ENCODE data around the gene NOS2. TPM values are rescaled to one million over a fixed set of nuclear protein-coding genes. Genes with fewer than 3 reads are reported as not detected.
"Not testable (repeated sequence)": the region's sequence is repeated elsewhere in the genome, so short reads cannot be mapped to it uniquely, and the experiment has no call there.

The NOS2 gene
- total and polyA plus RNA-seq, 2 experiments from 2014 or later, result 6.7 to 7.9 TPM

DNA sequence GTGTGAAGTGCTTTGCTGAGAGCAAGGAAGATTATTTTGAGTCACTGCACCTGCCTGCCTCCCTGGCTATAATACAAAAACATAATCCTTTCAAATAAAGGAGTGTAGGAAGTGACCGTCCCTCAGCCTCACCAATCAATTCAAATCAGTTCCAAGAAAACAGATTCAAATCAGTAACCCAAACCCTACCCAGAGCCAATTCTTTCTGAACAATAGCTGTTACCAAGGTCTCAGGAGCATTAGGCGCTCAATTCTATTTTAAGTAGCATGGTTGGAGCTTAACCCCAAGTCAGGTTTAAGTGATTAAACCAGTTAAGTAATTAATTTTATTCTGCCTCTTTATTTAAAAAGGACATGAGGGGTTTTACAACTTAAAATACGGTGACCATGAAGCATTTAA lies 38.3 kb upstream of the NOS2 start:
- H3K4me3 ChIP-seq, result not testable (repeated sequence)

DNA sequence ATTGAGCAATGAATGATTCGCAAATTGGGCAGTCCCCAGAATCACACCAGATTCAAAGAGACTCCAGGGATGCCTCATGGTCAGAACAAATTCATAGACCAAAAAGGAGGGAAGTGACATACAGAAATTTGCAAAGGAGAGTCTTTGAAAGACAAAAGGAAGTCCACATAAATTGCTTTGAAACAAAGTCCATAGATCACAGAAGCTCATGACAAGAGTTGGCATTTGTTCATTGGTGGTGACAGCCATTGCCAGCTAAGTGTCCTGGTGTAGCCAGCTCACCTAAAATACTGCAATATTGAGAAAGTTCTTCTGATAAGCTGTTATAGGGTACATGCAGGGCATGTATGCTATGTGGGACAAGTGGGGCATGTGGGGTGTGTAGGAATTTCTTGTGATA lies 37.4 kb upstream of the NOS2 start:
- not testable (repeated sequence) for H3K27ac ChIP-seq; H2AFZ ChIP-seq; H3K4me1 ChIP-seq (ENCODE audit: insufficient read depth); H3K27me3 ChIP-seq; H3K79me2 ChIP-seq; H3K4me3 ChIP-seq; H3K36me3 ChIP-seq (replicated peaks; ENCODE audit: insufficient read depth, low read depth); H3K9me2 ChIP-seq (replicated peaks; ENCODE audit: insufficient read depth); H4K20me1 ChIP-seq (ENCODE audit: insufficient read depth, poor library complexity, severe bottlenecking); H3K9me3 ChIP-seq (ENCODE audit: low read depth); H3K4me2 ChIP-seq; DNase-seq (ENCODE audit: low spot score)
- whole genome bisulfite sequencing (ENCODE audit: low lambda C conversion rate, missing lambda C conversion rate), result 97% methylated on average over 1 of the region's 1 CpG

More for the DNA sequence above, 38.3 kb upstream of the NOS2 start:
- H2AFZ ChIP-seq; H3K4me1 ChIP-seq (ENCODE audit: insufficient read depth); DNase-seq (ENCODE audit: low spot score); H3K9me2 ChIP-seq (replicated peaks; ENCODE audit: insufficient read depth); H3K4me2 ChIP-seq; H3K27me3 ChIP-seq; H3K36me3 ChIP-seq (replicated peaks; ENCODE audit: insufficient read depth, low read depth); H3K27ac ChIP-seq; H4K20me1 ChIP-seq (ENCODE audit: insufficient read depth, poor library complexity, severe bottlenecking); H3K79me2 ChIP-seq; H3K9me3 ChIP-seq (ENCODE audit: low read depth): not testable (repeated sequence)
- 68% methylated on average over 2 of the region's 3 CpGs for WGBS (ENCODE audit: low lambda C conversion rate, missing lambda C conversion rate)

DNA sequence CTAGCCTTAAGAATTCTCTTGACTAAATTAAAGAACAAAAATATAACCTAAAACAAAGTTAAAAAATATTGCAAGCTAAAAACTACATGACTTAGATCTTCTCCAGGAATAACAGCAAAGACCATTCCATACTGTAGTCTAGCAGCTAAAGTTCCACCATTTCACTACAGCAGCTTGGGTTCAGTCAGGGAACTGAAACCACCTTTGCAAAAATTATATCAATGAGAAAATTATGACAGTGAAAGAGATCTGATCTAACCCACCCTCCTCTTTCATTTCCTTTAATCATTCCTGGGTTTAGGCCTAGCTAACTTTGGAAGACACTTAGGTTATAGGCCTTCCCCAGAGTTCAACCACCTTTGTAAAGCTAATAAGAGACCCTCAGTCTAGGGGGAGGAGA lies 36.3 kb upstream of the NOS2 start:
- Histone ChIP-seq H3K79me2 (no peaks in the 10 kb centered on the region), H2AFZ (no peak overlapping the region), H3K36me3 (replicated peaks; ENCODE audit: insufficient read depth, low read depth) (no peaks in the 10 kb centered on the region), H3K27ac (no peak overlapping the region), H3K9me2 (replicated peaks; ENCODE audit: insufficient read depth) (no peaks in the 10 kb centered on the region), H3K4me3 (no peak overlapping the region), H3K4me1 (ENCODE audit: insufficient read depth) (no peaks in the 10 kb centered on the region), H3K27me3 (no peaks in the 10 kb centered on the region), H4K20me1 (ENCODE audit: insufficient read depth, poor library complexity, severe bottlenecking) (no peaks in the 10 kb centered on the region), H3K4me2 (no peak overlapping the region), H3K9me3 (ENCODE audit: low read depth) (no peaks in the 10 kb centered on the region)
- TF ChIP-seq, protein P1, sequence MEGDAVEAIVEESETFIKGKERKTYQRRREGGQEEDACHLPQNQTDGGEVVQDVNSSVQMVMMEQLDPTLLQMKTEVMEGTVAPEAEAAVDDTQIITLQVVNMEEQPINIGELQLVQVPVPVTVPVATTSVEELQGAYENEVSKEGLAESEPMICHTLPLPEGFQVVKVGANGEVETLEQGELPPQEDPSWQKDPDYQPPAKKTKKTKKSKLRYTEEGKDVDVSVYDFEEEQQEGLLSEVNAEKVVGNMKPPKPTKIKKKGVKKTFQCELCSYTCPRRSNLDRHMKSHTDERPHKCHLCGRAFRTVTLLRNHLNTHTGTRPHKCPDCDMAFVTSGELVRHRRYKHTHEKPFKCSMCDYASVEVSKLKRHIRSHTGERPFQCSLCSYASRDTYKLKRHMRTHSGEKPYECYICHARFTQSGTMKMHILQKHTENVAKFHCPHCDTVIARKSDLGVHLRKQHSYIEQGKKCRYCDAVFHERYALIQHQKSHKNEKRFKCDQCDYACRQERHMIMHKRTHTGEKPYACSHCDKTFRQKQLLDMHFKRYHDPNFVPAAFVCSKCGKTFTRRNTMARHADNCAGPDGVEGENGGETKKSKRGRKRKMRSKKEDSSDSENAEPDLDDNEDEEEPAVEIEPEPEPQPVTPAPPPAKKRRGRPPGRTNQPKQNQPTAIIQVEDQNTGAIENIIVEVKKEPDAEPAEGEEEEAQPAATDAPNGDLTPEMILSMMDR (IDR thresholded peaks at IDR 0.05; ENCODE audit: poor library complexity), result no peak
- no peak for DNase-seq (ENCODE audit: low spot score)

DNA sequence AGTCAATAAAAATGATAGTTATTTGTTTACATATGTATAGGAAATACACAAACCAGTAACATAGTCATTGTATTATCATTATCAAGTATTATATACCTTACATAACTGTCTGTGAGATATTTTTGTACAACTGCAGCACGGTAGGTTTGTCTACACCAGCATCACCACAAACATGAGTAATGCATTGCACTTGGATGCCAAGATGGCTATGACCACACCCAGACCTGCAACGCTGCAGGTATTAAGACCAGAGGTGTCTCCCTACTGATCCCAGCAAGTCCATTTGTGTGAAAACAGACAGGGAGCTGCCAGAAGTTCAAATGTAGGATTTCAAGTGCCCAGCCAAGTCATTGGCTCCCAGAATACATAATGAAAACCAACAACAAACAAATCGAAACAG lies 34.2 kb upstream of the NOS2 start:
- no peak overlapping the region for H3K27ac ChIP-seq
- no peaks in the 10 kb centered on the region for H4K20me1 ChIP-seq (ENCODE audit: insufficient read depth, poor library complexity, severe bottlenecking)
- no peaks in the 10 kb centered on the region for H3K9me3 ChIP-seq (ENCODE audit: low read depth)
- WGBS (ENCODE audit: low lambda C conversion rate, missing lambda C conversion rate), result 91% methylated on average over 3 of the region's 3 CpGs
- no peaks in the 10 kb centered on the region for H3K79me2 ChIP-seq
- TF ChIP-seq EZH2 (IDR thresholded peaks at IDR 0.05; ENCODE audit: borderline replicate concordance) (no peak), EZH2phosphoT487 (IDR thresholded peaks at IDR 0.05; ENCODE audit: low read depth, severe bottlenecking, unreplicated experiment) (no peak)
- TF ChIP-seq, protein P1 (IDR thresholded peaks at IDR 0.05; ENCODE audit: poor library complexity), result no peak
- no peak overlapping the region for H3K4me2 ChIP-seq
- no peak overlapping the region for H3K4me3 ChIP-seq
- H3K36me3 ChIP-seq (replicated peaks; ENCODE audit: insufficient read depth, low read depth), result no peaks in the 10 kb centered on the region
- H3K9me2 ChIP-seq (replicated peaks; ENCODE audit: insufficient read depth), result no peaks in the 10 kb centered on the region
- no peak overlapping the region for H2AFZ ChIP-seq
- H3K4me1 ChIP-seq (ENCODE audit: insufficient read depth), result no peaks in the 10 kb centered on the region
- no peak for DNase-seq (ENCODE audit: low spot score)
- no peaks in the 10 kb centered on the region for H3K27me3 ChIP-seq

DNA sequence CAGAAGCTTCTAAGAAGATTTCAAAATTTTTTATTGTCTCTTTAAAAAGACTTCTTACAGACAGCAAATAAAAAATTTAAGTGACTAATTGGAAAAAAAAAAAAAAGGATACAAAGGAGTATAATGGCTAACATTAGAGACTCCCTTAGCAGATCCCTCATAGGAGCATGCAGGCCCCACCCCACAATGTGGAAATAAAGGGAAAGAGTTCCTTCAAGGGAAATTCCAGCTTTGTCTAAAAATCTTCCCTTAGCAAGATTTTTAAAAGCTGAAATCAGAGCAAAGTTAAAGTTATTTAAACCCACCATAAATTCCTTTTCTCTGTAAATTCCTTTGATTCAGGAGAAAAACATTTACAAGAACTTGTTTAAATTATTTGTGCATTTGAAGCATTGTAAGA lies 32.5 kb upstream of the NOS2 start:
- H3K4me2 ChIP-seq, result no peak overlapping the region
- no peaks in the 10 kb centered on the region for H3K27me3 ChIP-seq
- no peak for DNase-seq (ENCODE audit: low spot score)
- TF ChIP-seq, protein P1 (IDR thresholded peaks at IDR 0.05; ENCODE audit: poor library complexity), result no peak
- TF ChIP-seq EZH2phosphoT487 (IDR thresholded peaks at IDR 0.05; ENCODE audit: low read depth, severe bottlenecking, unreplicated experiment) (no peak), EZH2 (IDR thresholded peaks at IDR 0.05; ENCODE audit: borderline replicate concordance) (no peak)
- no peaks in the 10 kb centered on the region for H3K4me1 ChIP-seq (ENCODE audit: insufficient read depth)
- H2AFZ ChIP-seq, result no peak overlapping the region
- H4K20me1 ChIP-seq (ENCODE audit: insufficient read depth, poor library complexity, severe bottlenecking), result no peaks in the 10 kb centered on the region
- no peaks in the 10 kb centered on the region for H3K9me2 ChIP-seq (replicated peaks; ENCODE audit: insufficient read depth)
- H3K4me3 ChIP-seq, result no peak overlapping the region
- H3K9me3 ChIP-seq (ENCODE audit: low read depth), result no peaks in the 10 kb centered on the region
- no peaks in the 10 kb centered on the region for H3K36me3 ChIP-seq (replicated peaks; ENCODE audit: insufficient read depth, low read depth)
- no peak overlapping the region for H3K27ac ChIP-seq
- no peaks in the 10 kb centered on the region for H3K79me2 ChIP-seq

DNA sequence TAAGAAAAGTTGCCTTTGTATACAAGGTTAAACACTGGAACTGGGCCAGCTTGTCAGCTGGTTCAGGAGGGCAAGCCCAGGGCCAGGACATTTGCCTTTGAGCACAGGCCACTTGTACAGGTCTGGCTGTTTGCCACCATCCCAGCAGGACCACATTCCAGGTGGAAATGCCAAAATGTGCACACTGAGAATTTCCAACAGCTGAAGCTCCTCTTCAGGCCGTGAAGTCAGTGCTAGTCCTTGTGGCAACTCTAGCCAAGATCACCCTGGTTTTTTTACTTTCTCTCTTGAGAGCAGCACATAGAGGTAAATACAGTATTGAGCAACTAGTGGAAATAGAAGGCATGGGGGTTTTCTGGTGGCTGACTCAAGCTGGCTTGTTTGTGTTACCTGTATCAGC lies 29.6 kb upstream of the NOS2 start:
- H3K4me3 ChIP-seq; H3K9me2 ChIP-seq (replicated peaks; ENCODE audit: insufficient read depth); H3K4me1 ChIP-seq (ENCODE audit: insufficient read depth); H3K9me3 ChIP-seq (ENCODE audit: low read depth); H3K79me2 ChIP-seq; DNase-seq (ENCODE audit: low spot score); H3K27me3 ChIP-seq; H3K4me2 ChIP-seq; H2AFZ ChIP-seq; H3K36me3 ChIP-seq (replicated peaks; ENCODE audit: insufficient read depth, low read depth); H3K27ac ChIP-seq; H4K20me1 ChIP-seq (ENCODE audit: insufficient read depth, poor library complexity, severe bottlenecking): not testable (repeated sequence)
- WGBS (ENCODE audit: low lambda C conversion rate, missing lambda C conversion rate), result 44% methylated on average over 1 of the region's 1 CpG

Measured in hepatocyte (in vitro differentiated cells).